Breast epithelium (tissue), 4 donors: Measurements from ENCODE around the gene KCNK3. TPM values are rescaled to one million over a fixed set of nuclear protein-coding genes. Genes with fewer than 3 reads are reported as not detected.

Source experiments
- DNase-seq, 2 donors: peaks; one replicate each; pipeline ENCODE4 v3.0.0-alpha.2; 2019; ENCODE audit warnings: low spot score in 2 of 2
- H3K27ac ChIP-seq, 2 donors: fragments of 200-600 bp; sonication (generic) in 1 of 2; one replicate each; pipeline ENCODE4 v1.5.1; 2016 to 2019; ENCODE audit warnings: mild to moderate bottlenecking in 1 of 2
- H3K27me3 ChIP-seq, 2 donors: fragments of 200-600 bp; sonication (generic) in 1 of 2; one replicate each; pipeline versions ENCODE4 v1.5.1 to v1.6.0; 2017 to 2019; ENCODE audit warnings: control low read depth in 1 of 2, mild to moderate bottlenecking in 1 of 2
- H3K36me3 ChIP-seq: fragments of 200-600 bp; one replicate; pipeline ENCODE4 v1.5.1; 2019
- H3K4me1 ChIP-seq, 2 donors: fragments of 200-600 bp; sonication (generic); one replicate each; pipeline ENCODE4 v1.5.1; 2016 to 2019; ENCODE audit warnings: control low read depth in 1 of 2
- H3K4me3 ChIP-seq, 3 donors: fragments of 200-600 bp; sonication (generic); 1 replicate in 2 of 3; 2 replicates in 1 of 3; pipeline ENCODE4 v1.5.1; 2016 to 2019; ENCODE audit warnings: mild to moderate bottlenecking in 3 of 3, moderate library complexity in 2 of 3
- H3K9me3 ChIP-seq, 2 donors: fragments of 200-600 bp; sonication (generic) in 1 of 2; one replicate each; pipeline ENCODE4 v1.5.1; 2016 to 2019; ENCODE audit warnings: control low read depth in 1 of 2
- POLR2A ChIP-seq: fragments of 450-650 bp; IDR thresholded peaks from one replicate; pipeline ENCODE4 v1.6.1; 2016; ENCODE audit warnings: antibody characterized with exemption, mild to moderate bottlenecking, moderate library complexity
- POLR2AphosphoS5 ChIP-seq, 3 donors: sonication (generic); formaldehyde crosslinking; IDR thresholded peaks; one replicate each; pipeline ENCODE4 v1.6.1; 2017; ENCODE audit warnings: antibody characterized with exemption in 3 of 3
- intact Hi-C: fragments of 100-400 bp; cut with DNase I; formaldehyde crosslinking; loops from one replicate; pipeline ENCODE4 v1.15.1; 2023; ENCODE audit warnings: low total_unique reads
- total RNA-seq, 3 donors: library from RNA; depleted of rRNA; stranded (reverse); fragments of >200 nt; gene quantifications; one replicate each; pipeline ENCODE4 v1.1.0, GENCODE V29; 2016
- TF ChIP-seq, protein P1 (sequence below), 3 donors: fragments of 450-650 bp; IDR thresholded peaks; one replicate each; pipeline ENCODE4 v1.5.1; 2016 to 2017; ENCODE audit warnings: antibody characterized with exemption in 3 of 3, mild to moderate bottlenecking in 3 of 3, moderate library complexity in 3 of 3

Gene KCNK3
- total RNA-seq, 3 donors from 2014 or later: 0.59 to 2.3 (median 1.4) TPM

DNA sequence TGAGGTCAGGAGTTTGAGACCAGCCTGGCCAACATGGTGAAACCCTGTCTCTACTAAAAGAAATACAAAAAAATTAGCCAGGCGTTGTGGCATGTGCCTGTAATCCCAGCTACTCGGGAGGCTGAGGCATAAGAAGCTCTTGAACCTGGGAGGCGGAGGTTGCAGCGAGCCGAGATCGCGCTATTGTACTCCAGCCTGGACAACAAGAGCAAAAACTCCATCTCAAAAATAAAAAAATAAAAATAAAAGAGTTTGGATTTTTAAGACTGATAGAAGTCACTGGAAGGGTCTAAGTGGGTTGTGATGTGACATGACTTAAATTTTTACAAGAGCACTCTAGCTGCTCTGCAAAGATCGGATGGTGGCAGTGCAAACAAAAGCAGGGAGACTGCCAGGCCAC lies 15.9 kb downstream of the KCNK3 start:
- intact Hi-C loops: no loop called here
- no peak overlapping the region for H3K27ac ChIP-seq
- H3K36me3 ChIP-seq: no peaks in the 10 kb centered on the region
- H3K4me3 ChIP-seq: no peak overlapping the region
- no peaks in the 10 kb centered on the region for H3K9me3 ChIP-seq
- H3K27me3 ChIP-seq: no peaks in the 10 kb centered on the region
- DNase-seq: no peak
- no peaks in the 10 kb centered on the region for H3K4me1 ChIP-seq
- TF ChIP-seq, protein P1, sequence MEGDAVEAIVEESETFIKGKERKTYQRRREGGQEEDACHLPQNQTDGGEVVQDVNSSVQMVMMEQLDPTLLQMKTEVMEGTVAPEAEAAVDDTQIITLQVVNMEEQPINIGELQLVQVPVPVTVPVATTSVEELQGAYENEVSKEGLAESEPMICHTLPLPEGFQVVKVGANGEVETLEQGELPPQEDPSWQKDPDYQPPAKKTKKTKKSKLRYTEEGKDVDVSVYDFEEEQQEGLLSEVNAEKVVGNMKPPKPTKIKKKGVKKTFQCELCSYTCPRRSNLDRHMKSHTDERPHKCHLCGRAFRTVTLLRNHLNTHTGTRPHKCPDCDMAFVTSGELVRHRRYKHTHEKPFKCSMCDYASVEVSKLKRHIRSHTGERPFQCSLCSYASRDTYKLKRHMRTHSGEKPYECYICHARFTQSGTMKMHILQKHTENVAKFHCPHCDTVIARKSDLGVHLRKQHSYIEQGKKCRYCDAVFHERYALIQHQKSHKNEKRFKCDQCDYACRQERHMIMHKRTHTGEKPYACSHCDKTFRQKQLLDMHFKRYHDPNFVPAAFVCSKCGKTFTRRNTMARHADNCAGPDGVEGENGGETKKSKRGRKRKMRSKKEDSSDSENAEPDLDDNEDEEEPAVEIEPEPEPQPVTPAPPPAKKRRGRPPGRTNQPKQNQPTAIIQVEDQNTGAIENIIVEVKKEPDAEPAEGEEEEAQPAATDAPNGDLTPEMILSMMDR (IDR thresholded peaks at IDR 0.05): no peak
- TF ChIP-seq POLR2A (no peak), POLR2AphosphoS5 (IDR thresholded peaks at IDR 0.05) (no peak)

DNA sequence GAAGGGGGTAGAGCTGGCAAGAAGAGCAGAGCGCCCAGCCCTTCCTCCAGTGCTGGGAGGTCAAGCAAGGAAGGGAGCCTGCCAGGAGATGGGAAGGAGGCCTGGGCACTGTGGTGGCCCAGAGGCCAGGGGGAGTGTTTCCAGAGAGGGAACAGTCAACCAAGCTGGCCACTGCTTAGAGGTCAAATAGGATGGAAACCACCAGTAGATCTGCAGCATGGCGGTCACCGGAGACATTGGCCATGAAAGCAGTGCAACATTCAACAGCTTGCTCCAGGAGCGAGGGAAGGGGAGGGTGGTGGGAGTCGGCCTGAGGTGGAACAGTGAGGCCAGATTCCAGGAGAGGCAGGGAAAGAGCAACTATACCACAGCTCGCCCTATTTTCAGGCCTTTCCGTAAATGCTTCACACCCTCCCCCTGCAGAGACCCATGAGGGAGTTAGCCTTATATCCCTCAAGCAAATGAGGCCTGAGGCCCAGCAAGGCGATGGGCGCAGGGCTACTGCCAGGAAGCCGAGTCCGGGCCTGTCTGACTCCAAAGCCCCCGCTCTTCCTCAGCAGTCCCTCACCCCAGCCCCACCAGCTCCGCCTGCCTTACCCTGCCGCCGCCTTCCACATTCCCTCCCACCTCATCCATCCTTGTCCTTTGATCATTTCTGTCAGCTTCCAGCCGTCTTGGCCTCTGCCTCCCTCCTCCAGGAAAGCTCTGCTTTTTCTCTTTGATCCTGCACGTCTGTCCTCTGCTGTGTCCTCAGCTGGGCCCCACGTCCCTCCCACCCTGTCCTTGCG lies 17.0 kb downstream of the KCNK3 start:
- no peak for DNase-seq
- no peaks in the 10 kb centered on the region for H3K4me1 ChIP-seq
- no peaks in the 10 kb centered on the region for H3K9me3 ChIP-seq
- no peaks in the 10 kb centered on the region for H3K36me3 ChIP-seq
- intact Hi-C loops: no loop called here
- no peak for TF ChIP-seq POLR2AphosphoS5 (IDR thresholded peaks at IDR 0.05)
- TF ChIP-seq POLR2A: no peak
- H3K27me3 ChIP-seq: no peaks in the 10 kb centered on the region
- no peak overlapping the region for H3K27ac ChIP-seq
- H3K4me3 ChIP-seq: no peak overlapping the region

DNA sequence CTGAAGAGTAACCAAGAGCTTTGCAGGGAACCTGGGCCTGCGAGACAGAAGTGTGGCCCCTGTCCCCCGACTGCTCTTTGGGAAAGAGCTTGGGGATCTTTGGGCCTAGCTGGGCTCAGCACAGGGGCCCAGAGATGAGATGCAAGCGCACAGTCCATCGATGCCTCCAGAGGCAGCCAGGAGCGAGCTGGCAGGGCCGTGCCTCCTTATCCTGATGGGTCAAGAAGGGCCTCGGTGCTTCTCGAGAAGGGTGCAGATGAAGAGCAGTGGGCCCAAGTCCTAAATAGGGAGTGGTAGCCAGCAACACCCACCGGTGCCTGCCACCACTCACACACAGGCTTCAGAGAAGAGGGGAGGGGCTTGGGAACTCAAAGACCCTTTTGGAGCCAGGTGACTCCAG lies 17.6 kb downstream of the KCNK3 start:
- no peak overlapping the region for H3K4me3 ChIP-seq
- no peaks in the 10 kb centered on the region for H3K4me1 ChIP-seq

DNA sequence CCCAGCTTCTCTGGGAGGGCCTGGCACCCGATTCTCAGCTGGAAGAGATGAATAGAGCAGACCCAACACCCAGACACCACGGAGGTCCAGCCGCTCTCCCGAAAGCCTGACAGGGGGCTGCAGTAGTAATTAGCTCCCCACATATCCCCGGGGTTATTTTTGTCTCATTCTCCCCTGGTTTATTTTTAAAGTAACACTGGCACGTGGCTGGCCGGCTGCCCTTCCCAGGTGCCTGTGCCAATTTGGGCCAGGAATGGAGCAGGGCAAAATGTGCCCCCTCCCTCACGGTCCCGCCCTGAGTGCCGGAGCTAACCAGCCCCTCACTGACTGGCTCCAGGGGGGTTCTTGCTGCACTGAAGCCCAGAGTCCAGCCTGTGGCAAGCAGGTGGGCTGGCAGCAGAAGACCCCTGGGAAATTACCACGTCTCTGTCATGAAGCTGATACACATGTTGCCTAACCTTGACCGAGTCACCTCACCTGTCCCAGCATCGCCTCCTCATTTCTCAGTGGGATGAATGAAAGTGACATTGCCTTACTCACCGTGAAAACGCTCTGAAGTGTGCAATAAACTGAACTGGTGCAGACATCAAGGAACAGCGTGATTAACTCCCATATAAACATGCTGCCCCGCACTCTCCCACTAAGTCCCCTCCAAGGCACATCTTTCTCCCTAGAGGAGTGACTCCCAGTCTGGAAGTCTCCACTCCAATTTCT lies 18.4 kb downstream of the KCNK3 start:
- Histone ChIP-seq H3K36me3 (no peaks in the 10 kb centered on the region), H3K4me1 (no peaks in the 10 kb centered on the region), H3K9me3 (no peaks in the 10 kb centered on the region), H3K27me3 (no peaks in the 10 kb centered on the region), H3K4me3 (no peak overlapping the region), H3K27ac (no peak overlapping the region)
- TF ChIP-seq, protein P1 (IDR thresholded peaks at IDR 0.05): no peak
- TF ChIP-seq POLR2AphosphoS5 (IDR thresholded peaks at IDR 0.05): no peak
- TF ChIP-seq POLR2A: no peak
- intact Hi-C loops: no loop called here
- DNase-seq: no peak

More for the DNA sequence above, 17.6 kb downstream of the KCNK3 start:
- intact Hi-C loops: no loop called here
- Histone ChIP-seq H3K27ac (no peak overlapping the region), H3K36me3 (no peaks in the 10 kb centered on the region), H3K9me3 (no peaks in the 10 kb centered on the region), H3K27me3 (no peaks in the 10 kb centered on the region)
- DNase-seq: no peak
- TF ChIP-seq POLR2AphosphoS5 (IDR thresholded peaks at IDR 0.05): no peak
- no peak for TF ChIP-seq POLR2A
- TF ChIP-seq, protein P1 (IDR thresholded peaks at IDR 0.05): no peak

DNA sequence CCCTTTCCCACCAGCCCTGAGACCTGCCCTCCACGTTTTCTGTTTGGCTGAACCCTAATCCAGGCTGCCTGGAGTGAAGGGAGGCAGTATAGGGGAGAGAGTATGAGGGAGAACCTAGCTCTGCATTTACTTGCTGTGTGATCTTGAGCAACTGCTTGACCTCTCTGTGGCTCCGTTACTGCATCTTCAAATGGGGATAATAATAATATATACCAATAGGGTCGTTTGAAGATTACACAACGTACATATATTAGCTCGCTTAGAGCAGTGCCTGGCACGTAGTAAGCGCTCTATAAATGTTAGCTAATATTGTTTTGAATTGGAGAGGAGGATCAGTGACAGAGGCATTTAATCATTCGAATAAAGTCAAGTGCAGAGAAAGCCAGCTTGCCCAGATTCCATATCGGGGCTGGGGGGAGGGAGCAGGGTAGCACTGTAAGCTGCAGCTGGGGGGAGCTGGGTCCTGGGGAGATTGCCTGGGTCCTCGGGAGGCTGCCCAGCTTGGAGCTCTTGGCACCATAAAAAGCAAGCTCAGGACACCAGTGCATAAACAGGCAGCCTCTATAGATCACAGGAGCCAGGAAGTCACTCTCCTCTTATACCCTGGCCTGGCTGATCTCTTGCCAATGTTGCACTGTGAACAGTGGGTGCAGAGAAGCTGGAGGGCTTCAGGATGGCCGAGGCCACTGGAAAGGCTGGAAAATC lies 19.1 kb downstream of the KCNK3 start:
- H3K4me3 ChIP-seq: no peak overlapping the region
- H3K27ac ChIP-seq: no peak overlapping the region
- H3K27me3 ChIP-seq: no peaks in the 10 kb centered on the region
- no peaks in the 10 kb centered on the region for H3K36me3 ChIP-seq
- intact Hi-C loops: no loop called here
- DNase-seq: no peak
- no peaks in the 10 kb centered on the region for H3K4me1 ChIP-seq
- no peaks in the 10 kb centered on the region for H3K9me3 ChIP-seq
- no peak for TF ChIP-seq POLR2AphosphoS5 (IDR thresholded peaks at IDR 0.05)
- TF ChIP-seq, protein P1 (IDR thresholded peaks at IDR 0.05): no peak
- TF ChIP-seq POLR2A: no peak
